HG03108 (cell line): Measurements from ENCODE around the gene ZNF512B.
A peak's percentile ranks its signal among the peaks of the same experiment; 100 is the strongest.
"Not testable (repeated sequence)": the region's sequence is repeated elsewhere in the genome, so short reads cannot be mapped to it uniquely, and the experiment has no call there.

Experiments used
- ATAC-seq: cut with Tn5 transposase; IDR thresholded peaks from one replicate; pipeline ENCODE4 v1.9.1; 2021; ENCODE audit warnings: moderate library complexity; ENCODE audit not compliant: unreplicated experiment

ZNF512B gene

GRCh38 chr20:63969838-63970713, at the start of gene ZNF512B:
ZNF512B (minus strand) TSS chr20:63969930; CDS start chr20:63967950, 1,980 bp downstream.
- no peak for ATAC-seq

DNA sequence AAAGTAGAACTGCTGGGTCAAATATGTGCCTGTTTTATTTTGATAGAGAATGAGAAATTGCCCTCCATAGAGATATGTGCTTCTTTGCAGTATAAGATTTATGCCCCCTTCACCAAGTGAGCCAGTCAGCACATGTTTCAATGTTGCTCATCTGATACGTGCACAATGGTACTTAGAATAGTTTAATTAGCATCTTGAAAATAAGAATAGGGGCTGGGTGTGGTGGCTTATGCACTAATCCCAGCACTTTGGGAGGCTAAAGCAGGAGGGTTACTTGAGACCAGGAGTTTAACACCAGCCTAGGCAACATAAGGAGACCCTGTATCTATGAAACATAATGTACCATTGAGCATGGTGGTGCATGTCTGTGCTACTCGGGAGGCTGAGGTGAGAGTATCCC, 45.9 kb upstream of the ZNF512B start:
- ATAC-seq, result no peak

DNA sequence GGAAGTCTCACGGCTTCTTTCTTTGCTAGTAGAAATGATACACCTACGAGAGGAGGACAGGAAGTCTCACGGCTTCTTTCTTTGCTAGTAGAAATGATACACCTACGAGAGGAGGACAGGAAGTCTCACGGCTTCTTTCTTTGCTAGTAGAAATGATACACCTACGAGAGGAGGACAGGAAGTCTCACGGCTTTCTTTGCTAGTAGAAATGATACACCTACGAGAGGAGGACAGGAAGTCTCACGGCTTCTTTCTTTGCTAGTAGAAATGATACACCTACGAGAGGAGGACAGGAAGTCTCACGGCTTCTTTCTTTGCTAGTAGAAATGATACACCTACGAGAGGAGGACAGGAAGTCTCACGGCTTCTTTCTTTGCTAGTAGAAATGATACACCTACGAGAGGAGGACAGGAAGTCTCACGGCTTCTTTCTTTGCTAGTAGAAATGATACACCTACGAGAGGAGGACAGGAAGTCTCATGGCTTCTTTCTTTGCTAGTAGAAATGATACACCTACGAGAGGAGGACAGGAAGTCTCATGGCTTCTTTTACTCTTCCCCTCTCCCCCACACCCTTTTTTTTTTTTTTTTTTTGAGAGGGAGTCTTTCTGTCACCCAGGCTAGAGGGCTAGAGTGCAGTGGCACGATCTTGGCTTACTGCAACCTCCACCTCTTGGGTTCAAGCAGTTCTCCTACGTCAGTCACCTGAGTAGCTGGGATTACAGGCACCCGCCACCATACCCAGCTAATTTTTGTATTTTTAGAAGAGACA, 42.8 kb upstream of the ZNF512B start:
- ATAC-seq, result not testable (repeated sequence)

GRCh38 chr20:64011366-64011779, 41.6 kb upstream of the ZNF512B start:
- ATAC-seq, result no peak

DNA sequence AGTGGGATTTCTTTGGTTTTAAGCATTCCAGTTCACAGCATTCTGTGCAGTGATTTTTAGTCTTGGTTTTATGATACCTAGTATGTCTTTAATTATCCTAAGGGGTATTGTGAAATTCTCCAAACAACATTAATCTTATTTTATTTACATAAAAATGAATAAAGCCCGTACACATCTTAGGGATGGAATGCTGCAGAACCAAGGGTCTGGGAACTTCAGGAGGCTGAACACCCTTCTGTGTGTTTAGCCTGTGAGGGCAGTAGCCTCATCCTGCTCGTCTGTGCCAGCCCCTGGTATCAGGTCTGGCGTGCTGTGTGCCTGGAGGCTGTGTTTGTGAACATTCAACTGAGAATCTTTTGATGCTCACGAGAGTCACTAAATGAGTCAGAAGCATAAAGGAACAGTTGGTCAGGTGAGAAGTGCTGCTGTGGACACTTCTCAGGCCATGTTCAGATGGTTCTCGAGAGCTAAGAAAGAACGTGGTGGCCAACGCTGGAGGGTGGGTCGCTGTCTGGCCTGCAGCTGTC, 41.0 kb upstream of the ZNF512B start:
- no peak for ATAC-seq

DNA sequence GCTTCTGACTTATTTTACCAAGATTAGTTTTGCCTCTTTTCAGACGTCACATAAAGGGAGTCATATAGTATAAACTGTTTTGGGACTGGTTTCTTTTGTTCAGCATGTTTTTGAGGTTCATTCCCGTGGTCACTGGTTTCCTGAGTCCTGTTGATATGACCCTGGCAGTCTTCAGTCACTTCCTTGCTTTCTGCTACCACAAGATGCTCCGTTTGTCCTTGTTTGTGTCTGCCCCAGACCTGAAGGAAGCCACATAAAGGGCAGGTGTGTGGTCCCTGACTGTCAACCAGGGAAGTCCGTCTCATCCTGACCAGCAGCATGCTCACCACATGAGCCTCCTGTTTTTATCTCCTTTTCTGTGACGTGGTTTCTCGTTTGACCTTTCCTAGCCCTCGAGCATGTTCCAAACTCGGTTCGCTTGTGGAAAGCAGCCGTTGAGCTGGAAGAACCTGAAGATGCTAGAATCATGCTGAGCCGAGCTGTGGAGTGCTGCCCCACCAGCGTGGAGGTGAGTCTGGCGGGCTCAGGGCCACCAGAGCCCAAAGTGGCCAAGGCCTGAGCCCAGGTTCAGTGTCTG, 40.2 kb upstream of the ZNF512B start:
- ATAC-seq, result no peak

- no peak for ATAC-seq
Observed at GRCh38 chr20:64006902-64007301, 37.2 kb upstream of the ZNF512B start.

DNA sequence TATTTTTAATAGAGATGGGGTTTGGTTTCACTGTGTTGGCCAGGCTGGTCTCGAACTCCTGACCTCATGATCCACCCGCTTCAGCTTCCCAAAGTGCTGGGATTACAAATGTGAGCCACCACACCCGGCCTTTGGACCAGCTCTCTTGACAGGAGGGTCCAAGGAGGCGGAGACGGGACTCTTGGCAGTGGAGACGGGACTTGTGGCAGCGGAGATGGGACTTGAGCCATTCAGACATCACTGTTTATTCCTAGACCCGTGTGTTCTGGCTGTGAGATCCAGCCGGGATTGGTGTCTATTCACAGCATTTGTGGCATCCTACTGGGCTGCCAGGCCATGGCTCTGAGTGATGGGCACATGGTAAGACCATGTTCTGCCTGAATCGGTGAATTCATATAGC, 36.8 kb upstream of the ZNF512B start:
- ATAC-seq, result no peak

DNA sequence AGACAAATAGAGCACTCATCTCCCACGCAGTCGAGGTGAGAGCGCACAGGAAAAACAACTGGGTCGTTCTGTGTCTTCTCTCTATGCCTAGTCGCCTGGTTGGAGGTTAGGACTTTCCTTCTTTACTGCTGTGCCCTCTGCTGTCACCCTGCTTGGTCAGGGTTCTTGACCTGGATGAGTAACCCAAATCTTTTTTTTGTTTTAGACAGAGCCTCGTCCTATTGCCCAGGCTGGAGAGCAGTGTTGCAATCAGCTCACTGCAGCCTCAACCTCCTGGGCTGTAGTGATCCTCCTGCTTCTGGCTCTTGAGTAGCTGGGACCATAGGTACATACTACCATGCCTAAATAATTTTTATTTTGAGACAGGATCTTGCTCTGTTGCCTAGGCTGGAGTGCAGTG, 35.7 kb upstream of the ZNF512B start:
- no peak for ATAC-seq

- ATAC-seq, result no peak
Observed at GRCh38 chr20:64003960-64004725, 34.4 kb upstream of the ZNF512B start.

GRCh38 chr20:64001607-64002011, 31.9 kb upstream of the ZNF512B start:
- no peak for ATAC-seq

GRCh38 chr20:64000906-64001305, 31.2 kb upstream of the ZNF512B start:
- ATAC-seq, result no peak

GRCh38 chr20:63982937-63983336, 13.2 kb upstream of the ZNF512B start:
- ATAC-seq, result no peak

DNA sequence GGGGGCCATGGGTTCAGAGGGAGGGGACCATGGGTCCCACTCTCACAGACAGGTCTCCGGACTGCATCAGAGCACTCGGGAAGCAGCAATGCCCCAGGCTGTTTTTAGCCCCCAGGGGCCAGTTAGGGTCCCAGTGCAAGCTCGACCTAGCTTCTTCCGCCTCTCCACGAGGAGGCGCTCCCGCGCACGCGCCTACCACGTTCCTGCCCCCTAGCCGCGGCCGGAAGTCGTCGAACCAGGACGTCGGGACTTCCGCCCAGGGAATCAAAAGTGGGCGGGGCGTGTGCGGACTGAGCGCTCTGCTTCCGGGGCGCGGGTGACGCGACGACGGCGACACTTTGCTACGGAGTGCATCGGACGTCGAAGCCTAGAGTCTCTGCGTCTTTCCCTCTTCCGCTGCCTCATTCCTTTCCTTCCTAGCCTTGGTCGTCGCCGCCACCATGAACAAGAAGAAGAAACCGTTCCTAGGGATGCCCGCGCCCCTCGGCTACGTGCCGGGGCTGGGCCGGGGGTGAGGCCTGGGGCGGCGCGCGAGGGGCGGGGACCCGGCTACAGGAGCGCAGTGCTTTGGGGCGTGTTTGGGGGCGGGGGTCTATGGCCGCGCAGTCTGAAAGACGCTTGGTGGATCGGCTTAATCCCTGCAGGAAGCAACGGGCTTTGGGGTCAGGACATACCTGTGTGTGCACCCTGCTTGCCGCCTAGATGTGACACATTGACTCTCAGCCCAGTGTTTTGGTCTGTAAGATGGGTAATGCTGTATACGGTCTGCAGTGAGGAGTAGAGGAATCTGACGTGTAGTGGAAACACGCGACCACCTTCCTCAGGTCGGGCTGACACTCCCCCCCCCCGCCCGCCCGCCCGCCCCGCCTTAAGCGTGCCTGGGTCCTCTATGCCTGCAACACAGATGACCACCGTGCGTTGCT, 11.3 kb upstream of the ZNF512B start, which contains the start of gene PRPF6:
PRPF6 (plus strand) TSS at position 327 of the 923 bp plus-strand sequence; CDS start at position 441, 114 bp downstream.
- ATAC-seq, result peak; percentile 46

DNA sequence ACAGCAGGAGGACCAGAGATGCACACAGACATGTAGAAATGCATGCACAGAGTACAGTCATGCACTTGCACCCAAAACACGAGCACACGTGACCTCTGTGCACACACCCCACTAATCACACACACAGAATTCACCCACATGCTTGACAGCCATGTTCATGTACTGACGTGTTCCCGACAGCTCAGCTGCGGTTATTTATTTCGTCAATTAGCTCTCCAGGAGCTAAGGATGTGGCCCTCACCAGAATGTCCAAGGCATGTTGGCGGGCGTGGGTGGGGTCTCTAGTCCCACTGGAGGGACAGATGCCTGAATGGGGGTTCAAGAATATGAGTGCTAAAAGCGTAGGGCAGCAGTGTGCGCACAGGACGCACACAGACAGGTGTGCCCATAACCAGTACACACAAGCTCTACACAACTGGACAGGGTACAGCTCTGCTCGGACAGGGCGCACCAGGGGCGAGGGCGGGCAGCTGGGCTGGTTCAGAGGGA, 10.6 kb upstream of the ZNF512B start:
- ATAC-seq, result no peak

- ATAC-seq, result no peak
Observed at GRCh38 chr20:63979557-63980316, 10.0 kb upstream of the ZNF512B start, which contains the start of gene SAMD10. SAMD10 (minus strand) TSS chr20:63979642; CDS start chr20:63979467, 175 bp downstream.

DNA sequence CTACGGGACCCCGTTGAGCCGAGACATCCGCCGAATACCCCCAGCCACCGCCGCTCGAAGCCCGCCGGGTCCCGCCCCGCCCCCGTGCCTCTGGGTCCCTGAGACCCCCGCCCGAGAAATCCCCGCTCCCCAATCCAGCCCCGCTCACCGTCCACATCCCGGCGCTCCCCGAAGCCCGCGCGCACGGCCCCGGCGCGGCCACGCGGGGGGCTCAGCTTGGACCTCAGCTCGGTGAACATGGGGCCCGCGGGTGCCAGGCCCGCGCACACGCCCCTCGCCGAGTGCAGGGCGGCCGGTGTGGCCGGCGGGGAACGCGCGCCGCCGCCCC, 9.5 kb upstream of the ZNF512B start:
- no peak for ATAC-seq
